ENCODE data around the gene MAP1LC3B2. TPM values are rescaled to one million over a fixed set of nuclear protein-coding genes. Genes with fewer than 3 reads are reported as not detected.

Gene MAP1LC3B2
- 0.86 and 2.0 TPM in 2 replicates for total RNA-seq

DNA sequence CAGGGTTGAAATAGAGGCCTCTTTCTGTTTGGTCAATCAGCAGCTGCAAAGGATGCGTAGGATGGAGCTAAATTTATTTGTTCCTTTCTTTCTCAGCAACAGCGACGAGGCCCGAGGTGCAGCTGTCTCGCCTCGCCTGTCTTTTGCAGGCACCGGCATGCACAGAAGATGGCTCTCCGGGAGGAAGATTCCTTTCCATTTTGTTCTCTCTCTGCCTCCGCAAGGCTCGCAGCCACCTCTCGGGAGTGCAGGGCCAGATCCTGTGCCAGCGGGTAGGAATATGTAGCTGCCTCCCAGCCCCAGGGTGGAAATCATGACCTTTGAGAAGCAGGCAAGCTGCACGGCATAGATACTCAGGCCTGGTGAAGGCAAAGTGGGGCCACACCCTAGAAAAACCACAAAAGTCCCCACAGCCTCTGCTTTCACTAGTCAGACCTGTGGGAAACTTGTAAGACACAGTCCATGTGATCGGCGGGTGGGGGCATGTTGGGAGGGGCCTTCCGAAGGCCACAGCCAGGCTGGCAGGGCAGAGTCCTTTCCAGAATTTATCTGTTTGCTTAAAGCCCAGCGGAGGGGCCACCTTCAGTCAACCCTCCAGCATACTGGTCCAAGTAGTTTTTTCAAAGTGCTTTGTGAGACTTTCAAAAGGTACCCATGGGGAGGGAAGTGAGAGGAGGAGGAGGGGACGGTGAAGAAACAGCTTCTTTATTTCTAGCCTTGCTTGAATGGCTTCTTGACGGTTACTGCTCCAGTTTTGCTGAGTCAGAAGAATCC, at the start of gene MAP1LC3B2:
TSS of gene MAP1LC3B2 (plus strand) at position 220 of the 774 bp plus-strand sequence. CDS start 16,562 bp downstream, outside the sequence.

Other genes with a start within 250 kb of the MAP1LC3B2 start
- 22.3 and 43.2 TPM in 2 replicates for gene SPRING1, start 178.7 kb downstream of the MAP1LC3B2 start, total RNA-seq
- 5.5 and 18.0 TPM in 2 replicates for gene RNFT2, start 178.9 kb downstream of the MAP1LC3B2 start, total RNA-seq

Measured in placental pericyte (primary cell).